DOHH2 (cell line): ENCODE measurements around the gene CHST1.

Experiments used
- CTCF ChIP-seq: fragments of 200-600 bp; sonication (generic); IDR thresholded peaks from one replicate; pipeline ENCODE4 v1.5.1; 2014; ENCODE audit warnings: antibody characterized with exemption, mild to moderate bottlenecking, low read depth, low read length; ENCODE audit not compliant: poor library complexity, severe bottlenecking
- EZH2phosphoT487 ChIP-seq: fragments of 200-600 bp; sonication (generic); IDR thresholded peaks from 2 replicates; pipeline ENCODE4 v1.6.1; 2017; ENCODE audit warnings: borderline replicate concordance, mild to moderate bottlenecking, antibody characterized with exemption, low read length, moderate library complexity, mixed read lengths

GRCh38 chr11:45659818-45660160, 5.6 kb downstream of the CHST1 start:
- TF ChIP-seq CTCF (no peak), EZH2phosphoT487 (no peak)
